ENCODE measurements around the gene MIPOL1. TPM values are rescaled to one million over a fixed set of nuclear protein-coding genes. Genes with fewer than 3 reads are reported as not detected.
"Not testable (repeated sequence)": the region's sequence is repeated elsewhere in the genome, so short reads cannot be mapped to it uniquely, and the experiment has no call there.

MIPOL1 gene, protein sequence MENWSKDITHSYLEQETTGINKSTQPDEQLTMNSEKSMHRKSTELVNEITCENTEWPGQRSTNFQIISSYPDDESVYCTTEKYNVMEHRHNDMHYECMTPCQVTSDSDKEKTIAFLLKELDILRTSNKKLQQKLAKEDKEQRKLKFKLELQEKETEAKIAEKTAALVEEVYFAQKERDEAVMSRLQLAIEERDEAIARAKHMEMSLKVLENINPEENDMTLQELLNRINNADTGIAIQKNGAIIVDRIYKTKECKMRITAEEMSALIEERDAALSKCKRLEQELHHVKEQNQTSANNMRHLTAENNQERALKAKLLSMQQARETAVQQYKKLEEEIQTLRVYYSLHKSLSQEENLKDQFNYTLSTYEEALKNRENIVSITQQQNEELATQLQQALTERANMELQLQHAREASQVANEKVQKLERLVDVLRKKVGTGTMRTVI
- 1 to 10 TPM in 1 of 2 donors, under 1 TPM in 1; 0.67 to 1.5 TPM for total RNA-seq

DNA sequence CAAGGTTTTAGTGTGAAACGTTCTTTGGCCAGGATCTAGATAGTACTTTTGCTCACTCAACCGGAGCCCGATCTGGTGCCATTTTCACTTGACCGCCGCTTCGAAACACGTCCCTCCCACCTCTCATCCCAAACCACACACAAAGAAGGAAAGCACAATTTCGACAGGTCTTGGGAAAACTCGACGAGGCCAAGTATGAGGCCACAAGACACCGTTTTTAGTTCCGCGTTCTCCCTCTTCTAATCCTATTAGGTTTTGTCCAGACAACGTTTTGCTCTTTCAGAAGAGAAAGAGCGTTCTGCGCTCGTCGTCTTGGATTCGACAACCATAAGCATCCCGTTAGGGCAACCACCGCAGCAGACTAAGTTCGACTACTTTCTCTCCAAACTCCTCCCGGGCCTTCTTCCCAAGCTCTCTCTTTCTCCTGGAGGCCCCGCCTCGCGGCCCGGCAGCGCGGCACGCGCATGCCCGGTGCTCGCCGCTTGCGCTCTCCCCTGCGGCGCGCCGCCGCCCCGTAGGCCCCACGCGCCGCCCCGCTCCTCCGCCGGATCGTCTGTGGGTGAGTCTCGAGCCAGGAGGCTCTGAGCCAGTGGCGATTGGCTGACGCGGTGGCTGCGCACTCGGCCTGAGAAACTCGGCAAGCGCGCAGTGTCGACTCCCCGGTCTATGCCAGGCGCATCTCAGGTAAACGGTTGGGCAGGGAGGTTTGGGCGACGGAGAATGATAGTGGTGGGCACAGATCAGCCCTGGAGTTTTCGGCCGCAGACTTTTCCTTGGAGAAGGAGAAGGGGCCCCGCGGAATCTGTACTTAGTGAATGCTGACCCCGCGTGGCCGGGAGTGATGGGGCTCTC, at the start of gene MIPOL1:
Gene MIPOL1 (plus strand): TSS at position 517 of the 852 bp plus-strand sequence. CDS start 49,952 bp downstream, outside the sequence.
- Mint-ChIP-seq H3K9me3 (no peaks in the 10 kb centered on the region), H3K27ac (no peak within 1 kb of the TSS), H3K36me3 (ENCODE audit: low read depth) (no peaks in the 10 kb centered on the region), H3K27me3 (peaks cover 17% of the 10 kb centered on the region), H3K4me1 (no peaks in the 10 kb centered on the region), H3K4me3 (peak within 1 kb of the TSS; percentile 75)
- ATAC-seq (replicated peaks), result peak; percentile 86

DNA sequence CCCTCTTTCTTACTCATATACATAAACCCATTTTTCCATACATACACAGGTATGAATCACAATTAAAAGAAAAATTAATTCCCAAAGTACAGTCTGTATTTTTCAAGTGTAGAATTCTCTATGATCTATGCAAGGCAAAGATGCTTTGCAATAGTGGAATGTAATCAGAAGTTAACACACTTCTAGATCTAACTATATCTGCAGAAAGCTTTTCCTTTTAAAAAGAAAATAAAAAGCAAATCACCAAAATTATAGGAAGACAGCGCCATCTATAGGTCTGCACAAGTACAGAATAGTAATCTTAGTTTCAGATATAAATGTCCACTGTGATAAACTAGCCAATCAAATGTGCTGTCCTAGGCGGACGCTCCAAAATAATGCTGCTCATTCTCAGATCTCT, 47.3 kb upstream of the MIPOL1 start:
- Mint-ChIP-seq H3K9me3 (peaks cover 4% of the 10 kb centered on the region), H3K4me1 (no peaks in the 10 kb centered on the region), H3K27me3 (no peaks in the 10 kb centered on the region), H3K27ac (no peak overlapping the region), H3K4me3 (no peak overlapping the region), H3K36me3 (ENCODE audit: low read depth) (no peaks in the 10 kb centered on the region)
- no peak for ATAC-seq (replicated peaks)

DNA sequence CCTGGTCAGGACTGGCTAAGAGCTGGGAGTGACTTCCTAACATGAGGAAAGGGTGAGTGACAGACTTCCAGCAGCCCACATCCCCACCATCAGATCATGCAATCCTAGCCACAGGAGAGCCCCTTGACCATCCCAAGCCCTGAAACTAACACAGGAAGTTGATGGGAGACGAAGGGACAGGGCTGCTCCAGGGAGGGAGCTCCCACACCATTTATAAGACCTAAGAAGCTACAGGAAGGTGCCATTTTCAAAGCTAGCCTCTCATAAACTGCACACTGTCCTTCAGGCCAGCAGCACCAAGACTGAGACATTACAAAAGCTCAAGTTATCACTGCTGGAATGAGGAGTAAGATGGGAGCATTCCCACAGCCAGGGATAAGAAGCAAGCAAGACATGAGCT, 44.7 kb upstream of the MIPOL1 start:
- no peaks in the 10 kb centered on the region for H3K36me3 Mint-ChIP-seq (ENCODE audit: low read depth)
- no peaks in the 10 kb centered on the region for H3K27me3 Mint-ChIP-seq

DNA sequence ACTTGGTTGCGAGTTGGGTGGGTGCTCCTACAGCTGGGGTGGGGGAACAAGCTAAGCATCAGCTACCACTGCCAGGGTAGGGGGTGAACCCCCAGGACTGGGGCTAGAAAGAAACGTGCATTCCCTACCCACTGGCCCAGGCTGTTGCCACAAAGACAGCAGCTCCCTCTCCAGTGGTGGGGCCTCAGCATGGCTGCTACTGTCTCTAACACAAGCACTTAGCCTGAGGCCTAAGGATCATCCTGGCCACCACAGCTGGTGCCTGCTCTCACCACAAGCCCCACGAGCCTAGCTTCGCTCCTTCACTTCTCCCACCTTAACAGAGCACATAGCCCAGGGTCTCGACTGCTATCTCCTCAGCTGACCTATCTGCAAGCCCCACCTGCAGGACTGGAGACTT, 44.3 kb upstream of the MIPOL1 start:
- no peaks in the 10 kb centered on the region for H3K36me3 Mint-ChIP-seq (ENCODE audit: low read depth)
- H3K4me3 Mint-ChIP-seq, result no peak overlapping the region

More for the DNA sequence above, 44.7 kb upstream of the MIPOL1 start:
- H3K4me1 Mint-ChIP-seq, result no peaks in the 10 kb centered on the region
- H3K27ac Mint-ChIP-seq, result no peak overlapping the region
- ATAC-seq (replicated peaks), result no peak
- no peak overlapping the region for H3K4me3 Mint-ChIP-seq
- peaks cover 8% of the 10 kb centered on the region for H3K9me3 Mint-ChIP-seq

DNA sequence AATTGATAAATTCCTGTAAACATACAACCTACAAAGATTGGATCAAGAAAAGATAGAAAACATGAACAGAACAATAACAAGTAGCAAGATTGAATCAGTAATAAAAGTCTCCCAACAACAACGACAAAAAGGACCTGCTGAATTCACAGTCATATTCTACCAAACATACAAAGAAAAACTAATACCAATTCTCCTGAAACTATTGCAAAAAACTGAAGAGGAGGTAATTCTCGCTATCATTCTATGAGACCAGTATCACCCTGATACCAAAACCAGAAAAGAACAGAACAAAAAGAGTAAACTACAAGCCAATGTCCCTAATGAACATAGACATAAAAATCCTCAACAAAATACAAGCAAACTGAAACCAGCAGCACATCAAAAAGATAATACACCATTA, 39.8 kb upstream of the MIPOL1 start:
- no peak for ATAC-seq (replicated peaks)
- no peak overlapping the region for H3K27ac Mint-ChIP-seq
- no peaks in the 10 kb centered on the region for H3K4me1 Mint-ChIP-seq
- no peaks in the 10 kb centered on the region for H3K36me3 Mint-ChIP-seq (ENCODE audit: low read depth)
- H3K9me3 Mint-ChIP-seq, result peaks cover 20% of the 10 kb centered on the region
- no peaks in the 10 kb centered on the region for H3K27me3 Mint-ChIP-seq
- no peak overlapping the region for H3K4me3 Mint-ChIP-seq

More for the DNA sequence above, 44.3 kb upstream of the MIPOL1 start:
- Mint-ChIP-seq H3K27ac (no peak overlapping the region), H3K27me3 (no peaks in the 10 kb centered on the region), H3K4me1 (no peaks in the 10 kb centered on the region), H3K9me3 (peaks cover 10% of the 10 kb centered on the region)
- ATAC-seq (replicated peaks), result no peak

DNA sequence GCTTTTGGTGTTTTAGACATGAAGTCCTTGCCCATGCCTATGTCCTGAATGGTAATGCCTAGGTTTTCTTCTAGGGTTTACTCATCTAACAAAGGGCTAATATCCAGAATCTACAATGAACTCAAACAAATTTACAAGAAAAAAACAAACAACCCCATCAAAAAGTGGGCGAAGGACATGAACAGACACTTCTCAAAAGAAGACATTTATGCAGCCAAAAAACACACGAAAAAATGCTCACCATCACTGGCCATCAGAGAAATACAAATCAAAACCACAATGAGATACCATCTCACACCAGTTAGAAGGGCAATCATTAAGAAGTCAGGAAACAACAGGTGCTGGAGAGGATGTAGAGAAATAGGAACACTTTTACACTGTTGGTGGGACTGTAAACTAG, 35.4 kb upstream of the MIPOL1 start:
- ATAC-seq (replicated peaks); H3K4me1 Mint-ChIP-seq; H3K36me3 Mint-ChIP-seq (ENCODE audit: low read depth); H3K4me3 Mint-ChIP-seq; H3K27me3 Mint-ChIP-seq; H3K27ac Mint-ChIP-seq: not testable (repeated sequence)
- H3K9me3 Mint-ChIP-seq, result peaks cover 12% of the 10 kb centered on the region

DNA sequence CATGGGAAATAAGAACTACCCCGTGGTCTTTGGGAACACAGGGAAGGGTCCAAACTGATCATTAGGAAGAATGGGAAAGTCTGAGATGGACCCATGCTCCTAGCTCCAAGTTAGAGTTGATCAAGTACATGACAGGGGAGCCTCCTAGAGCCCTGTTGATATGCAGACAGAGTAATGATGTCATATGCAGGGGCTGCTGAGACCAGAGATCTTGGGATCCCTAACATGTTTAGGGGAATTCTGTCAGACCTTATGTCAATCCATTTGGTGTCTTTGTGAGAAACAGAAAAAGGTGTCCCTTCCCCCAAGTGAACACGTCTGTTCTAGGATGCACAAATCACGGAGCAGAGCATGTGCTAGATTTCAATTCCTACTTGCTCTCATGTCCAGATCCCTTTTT, 31.9 kb upstream of the MIPOL1 start:
- peaks cover 3% of the 10 kb centered on the region for H3K27me3 Mint-ChIP-seq
- H3K36me3 Mint-ChIP-seq (ENCODE audit: low read depth), result no peaks in the 10 kb centered on the region
- peaks cover 3% of the 10 kb centered on the region for H3K9me3 Mint-ChIP-seq
- ATAC-seq (replicated peaks), result no peak
- no peak overlapping the region for H3K4me3 Mint-ChIP-seq
- no peaks in the 10 kb centered on the region for H3K4me1 Mint-ChIP-seq
- H3K27ac Mint-ChIP-seq, result no peak overlapping the region

DNA sequence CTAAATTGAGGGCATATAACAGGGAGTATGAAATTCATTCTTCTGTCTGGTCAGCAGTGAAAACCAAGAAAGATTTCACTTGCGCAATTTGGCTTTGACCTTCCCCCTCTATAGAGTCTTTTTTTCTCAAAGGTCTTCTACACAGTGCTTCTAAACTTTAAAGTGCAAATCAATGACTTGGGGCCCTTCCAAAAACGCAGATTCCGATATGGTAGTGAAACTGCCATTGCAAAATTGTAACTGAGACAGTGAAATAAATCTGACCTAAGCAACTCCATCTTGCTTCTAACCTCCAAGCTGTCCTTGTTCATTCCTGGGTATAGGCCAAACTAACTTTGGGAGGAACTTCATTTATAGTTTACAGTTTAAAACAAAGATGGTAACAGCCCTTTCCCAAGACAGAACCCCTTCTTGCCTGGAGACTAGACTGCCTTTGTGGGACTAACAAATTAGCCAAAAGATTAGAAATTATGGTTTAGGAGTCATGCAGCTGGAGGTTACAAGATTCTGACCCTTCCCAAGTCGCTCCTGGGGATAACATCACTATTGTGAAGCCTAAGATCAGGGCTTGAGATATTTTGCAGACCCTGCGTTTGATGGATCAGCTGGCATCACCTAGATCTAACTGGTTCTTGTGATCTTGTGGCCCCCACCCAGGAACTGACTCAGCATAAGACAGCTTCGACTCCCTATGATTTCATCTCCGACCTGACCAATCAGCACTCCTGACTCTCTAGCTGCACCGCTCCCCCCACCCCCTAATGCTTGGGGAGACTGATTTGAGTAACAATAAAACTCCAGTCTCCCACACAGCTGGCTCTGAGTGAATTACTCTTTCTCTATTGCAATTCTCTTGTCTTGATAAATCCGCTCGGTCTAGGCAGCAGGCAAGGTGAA, 30.3 kb upstream of the MIPOL1 start:
- H3K4me1 Mint-ChIP-seq, result no peaks in the 10 kb centered on the region
- no peaks in the 10 kb centered on the region for H3K36me3 Mint-ChIP-seq (ENCODE audit: low read depth)
- no peak for ATAC-seq (replicated peaks)
- no peak overlapping the region for H3K27ac Mint-ChIP-seq
- no peaks in the 10 kb centered on the region for H3K9me3 Mint-ChIP-seq
- H3K4me3 Mint-ChIP-seq, result no peak overlapping the region
- peaks cover 9% of the 10 kb centered on the region for H3K27me3 Mint-ChIP-seq

DNA sequence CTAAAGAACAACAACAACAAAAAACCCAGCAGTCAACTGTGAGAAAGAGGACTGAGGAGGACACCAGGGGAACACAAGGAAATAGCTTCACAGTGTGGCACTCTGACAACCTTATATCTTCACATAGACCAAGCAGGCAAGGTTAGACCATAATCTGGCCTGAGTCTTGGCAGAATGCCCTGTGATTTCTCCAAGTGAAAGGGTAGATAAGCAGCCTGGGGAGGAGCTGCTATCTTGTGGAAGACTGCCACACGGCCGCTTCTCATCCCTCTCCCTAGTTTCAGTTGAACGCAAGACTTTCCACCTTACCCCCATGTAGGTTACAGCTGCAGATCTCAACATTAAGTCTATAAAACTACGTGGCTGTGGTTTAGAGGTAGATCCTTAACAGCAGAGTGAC, 29.0 kb upstream of the MIPOL1 start:
- H3K9me3 Mint-ChIP-seq, result no peaks in the 10 kb centered on the region
- H3K4me3 Mint-ChIP-seq, result no peak overlapping the region
- H3K27ac Mint-ChIP-seq, result no peak overlapping the region
- H3K4me1 Mint-ChIP-seq, result no peaks in the 10 kb centered on the region
- no peak for ATAC-seq (replicated peaks)
- peaks cover 15% of the 10 kb centered on the region for H3K27me3 Mint-ChIP-seq
- H3K36me3 Mint-ChIP-seq (ENCODE audit: low read depth), result no peaks in the 10 kb centered on the region

DNA sequence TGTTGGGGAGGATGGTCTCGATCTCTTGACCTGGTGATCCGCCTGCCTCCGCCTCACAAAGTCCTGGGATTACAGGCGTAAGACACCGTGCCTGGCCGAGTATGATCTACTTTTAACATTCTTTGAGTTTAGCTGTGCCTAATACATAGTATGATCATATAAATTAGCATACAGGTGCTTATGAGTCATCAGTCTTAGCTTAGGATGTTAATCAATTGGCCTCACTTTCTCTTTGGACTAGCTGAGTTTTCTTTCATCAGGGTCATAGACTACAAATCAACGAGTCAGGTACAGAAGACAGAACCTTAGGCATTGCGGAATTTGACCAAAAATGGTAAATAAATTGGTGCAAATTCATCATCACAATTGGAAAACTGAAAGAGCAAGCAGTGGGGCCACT, 27.5 kb upstream of the MIPOL1 start:
- Mint-ChIP-seq H3K27ac (no peak overlapping the region), H3K9me3 (no peaks in the 10 kb centered on the region), H3K27me3 (peaks cover 15% of the 10 kb centered on the region), H3K4me1 (no peaks in the 10 kb centered on the region), H3K4me3 (no peak overlapping the region), H3K36me3 (ENCODE audit: low read depth) (no peaks in the 10 kb centered on the region)
- no peak for ATAC-seq (replicated peaks)

DNA sequence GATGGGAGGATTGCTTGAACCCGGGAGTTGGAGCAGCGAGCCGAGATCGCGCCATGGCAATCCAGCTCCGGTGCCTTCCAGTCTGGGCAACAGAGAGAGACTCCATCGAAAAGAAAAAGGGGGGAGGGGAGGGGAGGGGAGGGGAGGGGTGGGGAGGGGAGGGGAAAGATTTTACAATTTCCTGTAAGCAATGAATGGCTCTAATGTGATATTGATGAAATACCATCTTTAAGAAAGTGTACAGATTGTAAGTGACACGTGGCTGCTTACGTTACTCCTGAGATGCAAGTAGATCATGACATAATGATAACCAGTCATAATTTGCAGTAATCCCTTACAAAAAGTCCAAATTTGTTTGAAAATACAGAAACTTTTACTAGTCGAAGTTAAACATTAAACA, 26.7 kb upstream of the MIPOL1 start:
- ATAC-seq (replicated peaks), result no peak
- Mint-ChIP-seq H3K4me3 (no peak overlapping the region), H3K9me3 (no peaks in the 10 kb centered on the region), H3K27me3 (peaks cover 15% of the 10 kb centered on the region), H3K36me3 (ENCODE audit: low read depth) (no peaks in the 10 kb centered on the region), H3K4me1 (no peaks in the 10 kb centered on the region), H3K27ac (no peak overlapping the region)

DNA sequence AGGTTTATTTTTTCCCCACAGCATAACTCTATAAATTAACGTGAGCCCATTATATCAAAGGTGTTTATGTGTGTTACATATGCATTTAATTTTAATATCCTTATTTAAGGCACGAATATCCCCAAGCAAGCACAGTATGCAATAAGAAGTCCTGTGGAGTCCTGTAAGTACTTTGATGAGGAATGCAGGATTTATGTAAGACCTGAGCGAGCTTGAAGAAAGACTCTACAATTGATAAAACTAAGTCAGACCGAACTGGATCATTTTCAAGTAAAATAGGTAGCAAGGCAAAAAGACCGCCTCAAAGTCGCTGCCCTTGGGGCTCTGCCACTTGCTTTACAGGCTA, 26.1 kb upstream of the MIPOL1 start:
- H3K27me3 Mint-ChIP-seq, result peaks cover 15% of the 10 kb centered on the region
- ATAC-seq (replicated peaks), result no peak
- H3K4me3 Mint-ChIP-seq, result no peak overlapping the region
- no peaks in the 10 kb centered on the region for H3K9me3 Mint-ChIP-seq
- no peaks in the 10 kb centered on the region for H3K36me3 Mint-ChIP-seq (ENCODE audit: low read depth)
- H3K4me1 Mint-ChIP-seq, result no peaks in the 10 kb centered on the region
- H3K27ac Mint-ChIP-seq, result no peak overlapping the region

DNA sequence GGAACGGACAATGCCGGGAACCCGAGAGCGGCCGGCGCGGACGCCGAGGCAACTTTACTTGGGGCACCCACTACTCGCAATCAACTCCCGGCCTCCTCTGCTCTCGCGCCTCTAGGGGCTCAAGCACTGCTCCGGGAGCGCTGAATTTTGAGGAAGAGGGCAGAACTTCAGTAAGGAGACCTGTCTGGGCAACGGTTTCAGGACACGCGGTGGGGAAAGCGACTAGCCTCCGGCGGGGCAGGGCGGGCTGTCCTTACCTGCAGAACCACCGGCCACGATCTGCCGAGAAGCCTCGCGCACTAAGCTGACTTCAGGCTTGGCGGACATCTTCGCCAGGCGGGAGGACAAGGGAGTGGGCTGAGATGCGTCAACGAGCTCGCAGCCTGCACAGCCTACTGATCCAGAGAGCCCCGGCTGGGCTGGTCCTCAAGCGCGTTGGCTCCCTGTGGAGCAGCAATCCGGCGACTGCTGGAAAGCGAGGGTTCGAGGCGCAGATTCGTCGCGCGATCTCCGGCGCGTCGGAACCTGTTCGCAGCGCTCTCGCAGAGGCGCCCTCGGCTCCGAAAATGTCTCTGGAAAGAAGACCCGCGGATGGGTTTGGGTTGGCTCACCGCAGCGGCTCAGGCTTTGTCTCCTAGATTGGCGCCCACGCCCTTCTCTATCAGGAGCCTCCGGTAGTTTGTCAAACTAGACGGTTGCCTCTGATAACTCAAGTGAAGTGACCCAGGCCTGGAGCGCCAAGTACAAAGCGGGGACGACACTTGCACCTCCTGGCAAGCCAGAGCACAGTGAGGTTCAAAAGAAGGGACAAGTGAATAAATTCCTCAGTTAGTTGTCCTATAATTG, 25.5 kb upstream of the MIPOL1 start, which contains the start of gene SLC25A21:
Gene SLC25A21 (minus strand): TSS at position 583 of the 846 bp plus-strand sequence.
- H3K4me3 Mint-ChIP-seq, result no peak within 1 kb of the TSS
- no peaks in the 10 kb centered on the region for H3K4me1 Mint-ChIP-seq
- no peaks in the 10 kb centered on the region for H3K9me3 Mint-ChIP-seq
- H3K27me3 Mint-ChIP-seq, result peaks cover 15% of the 10 kb centered on the region
- ATAC-seq (replicated peaks), result no peak
- no peaks in the 10 kb centered on the region for H3K36me3 Mint-ChIP-seq (ENCODE audit: low read depth)
- no peak within 1 kb of the TSS for H3K27ac Mint-ChIP-seq
